T-helper 2 cell treated with Interferon-gamma antibody and Interleukin-4, amounts not matched to agents 5 μg/mL and 100 μg/mL, for 36 hours (primary cell): ENCODE results near the gene CEBPZ.
"Not testable (repeated sequence)": the region's sequence is repeated elsewhere in the genome, so short reads cannot be mapped to it uniquely, and the experiment has no call there.

Source experiments
- DNase-seq: peaks from one replicate; pipeline ENCODE4 v3.0.0; 2021; ENCODE audit warnings: low spot score
- H3K27ac Mint-ChIP-seq: one replicate; pipeline ENCODE4 v1.8.0; 2021; ENCODE audit warnings: mild to moderate bottlenecking, mixed read lengths
- H3K27me3 Mint-ChIP-seq: one replicate; pipeline ENCODE4 v1.8.0; 2021; ENCODE audit warnings: low read depth, mixed read lengths
- H3K36me3 Mint-ChIP-seq: one replicate; pipeline ENCODE4 v1.8.0; 2021; ENCODE audit warnings: low read depth, mixed read lengths
- H3K4me1 Mint-ChIP-seq: one replicate; pipeline ENCODE4 v1.8.0; 2021; ENCODE audit warnings: low read depth, mixed read lengths
- H3K4me3 Mint-ChIP-seq: one replicate; pipeline ENCODE4 v1.8.0; 2022; ENCODE audit warnings: mild to moderate bottlenecking, moderate library complexity, mixed read lengths
- H3K9me3 Mint-ChIP-seq: one replicate; pipeline ENCODE4 v1.8.0; 2021; ENCODE audit warnings: mixed read lengths

CEBPZ gene

GRCh38 chr2:37205071-37205661 lies 26.2 kb downstream of the CEBPZ start:
- H3K27me3 Mint-ChIP-seq, DNase-seq, H3K27ac Mint-ChIP-seq, H3K4me3 Mint-ChIP-seq: not testable (repeated sequence)
- Mint-ChIP-seq H3K9me3 (peaks cover 63% of the 10 kb centered on the region), H3K36me3 (peaks cover 92% of the 10 kb centered on the region), H3K4me1 (peaks cover 11% of the 10 kb centered on the region)

- Mint-ChIP-seq H3K4me1 (peaks cover 18% of the 10 kb centered on the region), H3K27me3 (no peaks in the 10 kb centered on the region), H3K9me3 (peaks cover 48% of the 10 kb centered on the region), H3K4me3 (no peak overlapping the region), H3K27ac (no peak overlapping the region), H3K36me3 (peaks cover 83% of the 10 kb centered on the region)
- DNase-seq: no peak
Measured at GRCh38 chr2:37203708-37204107, 27.7 kb downstream of the CEBPZ start.

GRCh38 chr2:37201766-37202165 lies 29.6 kb downstream of the CEBPZ start:
- H3K27me3 Mint-ChIP-seq: no peaks in the 10 kb centered on the region
- H3K4me3 Mint-ChIP-seq: no peak overlapping the region
- peak overlapping the region; percentile 31 for H3K27ac Mint-ChIP-seq
- H3K36me3 Mint-ChIP-seq: peaks cover 67% of the 10 kb centered on the region
- H3K4me1 Mint-ChIP-seq: peaks cover 26% of the 10 kb centered on the region
- peak; percentile 50 for DNase-seq
- H3K9me3 Mint-ChIP-seq: peaks cover 29% of the 10 kb centered on the region

- Mint-ChIP-seq H3K36me3 (peaks cover 64% of the 10 kb centered on the region), H3K27ac (no peak overlapping the region), H3K9me3 (peaks cover 23% of the 10 kb centered on the region), H3K4me3 (no peak overlapping the region), H3K27me3 (no peaks in the 10 kb centered on the region), H3K4me1 (peaks cover 26% of the 10 kb centered on the region)
- DNase-seq: no peak
Measured at GRCh38 chr2:37201208-37201607, 30.2 kb downstream of the CEBPZ start.

- H3K4me1 Mint-ChIP-seq: peaks cover 26% of the 10 kb centered on the region
- H3K27ac Mint-ChIP-seq: no peak overlapping the region
- DNase-seq: no peak
- H3K4me3 Mint-ChIP-seq: no peak overlapping the region
- H3K27me3 Mint-ChIP-seq: no peaks in the 10 kb centered on the region
- H3K9me3 Mint-ChIP-seq: peaks cover 3% of the 10 kb centered on the region
- H3K36me3 Mint-ChIP-seq: peaks cover 41% of the 10 kb centered on the region
Measured at GRCh38 chr2:37198681-37199065, 32.7 kb downstream of the CEBPZ start.

- Mint-ChIP-seq H3K4me3 (peak within 1 kb of the TSS; percentile 96), H3K27ac (peak within 1 kb of the TSS; percentile 97), H3K36me3 (peaks cover 23% of the 10 kb centered on the region), H3K27me3 (no peaks in the 10 kb centered on the region), H3K4me1 (peaks cover 20% of the 10 kb centered on the region), H3K9me3 (no peaks in the 10 kb centered on the region)
- peak; percentile 85 for DNase-seq
Measured at GRCh38 chr2:37196320-37197195, 34.8 kb downstream of the CEBPZ start, which contains the start of gene CEBPZOS. Gene CEBPZOS, plus strand, starts transcription at chr2:37196496. Its CDS starts 3,209 bp downstream, at chr2:37199705.

GRCh38 chr2:37195862-37196319 lies 35.5 kb downstream of the CEBPZ start:
- not testable (repeated sequence) for H3K27me3 Mint-ChIP-seq, DNase-seq, H3K9me3 Mint-ChIP-seq
- Mint-ChIP-seq H3K4me1 (peaks cover 15% of the 10 kb centered on the region), H3K27ac (peak overlapping the region; percentile 97), H3K36me3 (peaks cover 18% of the 10 kb centered on the region), H3K4me3 (peak overlapping the region; percentile 96)

GRCh38 chr2:37192551-37192950 lies 38.8 kb downstream of the CEBPZ start:
- H3K27ac Mint-ChIP-seq: no peak overlapping the region
- peaks cover 4% of the 10 kb centered on the region for H3K27me3 Mint-ChIP-seq
- H3K36me3 Mint-ChIP-seq: peaks cover 6% of the 10 kb centered on the region
- no peaks in the 10 kb centered on the region for H3K9me3 Mint-ChIP-seq
- H3K4me3 Mint-ChIP-seq: no peak overlapping the region
- DNase-seq: no peak
- peaks cover 9% of the 10 kb centered on the region for H3K4me1 Mint-ChIP-seq

GRCh38 chr2:37191747-37192146 lies 39.6 kb downstream of the CEBPZ start:
- Mint-ChIP-seq H3K36me3 (peaks cover 4% of the 10 kb centered on the region), H3K27ac (no peak overlapping the region), H3K4me1 (peaks cover 4% of the 10 kb centered on the region), H3K9me3 (no peaks in the 10 kb centered on the region), H3K4me3 (no peak overlapping the region), H3K27me3 (peaks cover 8% of the 10 kb centered on the region)
- no peak for DNase-seq

- peaks cover 1% of the 10 kb centered on the region for H3K36me3 Mint-ChIP-seq
- no peak for DNase-seq
- H3K9me3 Mint-ChIP-seq: no peaks in the 10 kb centered on the region
- H3K27ac Mint-ChIP-seq: no peak overlapping the region
- H3K4me3 Mint-ChIP-seq: no peak overlapping the region
- H3K27me3 Mint-ChIP-seq: peaks cover 10% of the 10 kb centered on the region
- peaks cover 4% of the 10 kb centered on the region for H3K4me1 Mint-ChIP-seq
Measured at GRCh38 chr2:37191253-37191652, 40.1 kb downstream of the CEBPZ start.

GRCh38 chr2:37190290-37190689 lies 41.1 kb downstream of the CEBPZ start:
- Mint-ChIP-seq H3K4me1 (peaks cover 4% of the 10 kb centered on the region), H3K4me3 (no peak overlapping the region), H3K27ac (no peak overlapping the region), H3K9me3 (no peaks in the 10 kb centered on the region), H3K36me3 (no peaks in the 10 kb centered on the region), H3K27me3 (peaks cover 15% of the 10 kb centered on the region)
- DNase-seq: no peak

- no peak overlapping the region for H3K27ac Mint-ChIP-seq
- peaks cover 4% of the 10 kb centered on the region for H3K4me1 Mint-ChIP-seq
- H3K27me3 Mint-ChIP-seq: peaks cover 20% of the 10 kb centered on the region
- H3K4me3 Mint-ChIP-seq: no peak overlapping the region
- no peaks in the 10 kb centered on the region for H3K36me3 Mint-ChIP-seq
- no peaks in the 10 kb centered on the region for H3K9me3 Mint-ChIP-seq
- DNase-seq: no peak
Measured at GRCh38 chr2:37189452-37190153, 41.8 kb downstream of the CEBPZ start.

- H3K36me3 Mint-ChIP-seq: no peaks in the 10 kb centered on the region
Measured at GRCh38 chr2:37188570-37188969, 42.8 kb downstream of the CEBPZ start, which contains the start of gene SULT6B1. Gene SULT6B1, minus strand, starts transcription at chr2:37188670. Its CDS starts 30 bp downstream, at chr2:37188640.

More at GRCh38 chr2:37188570-37188969, 42.8 kb downstream of the CEBPZ start, which contains the start of gene SULT6B1:
- peaks cover 4% of the 10 kb centered on the region for H3K4me1 Mint-ChIP-seq
- H3K4me3 Mint-ChIP-seq: no peak within 1 kb of the TSS
- DNase-seq: no peak
- H3K9me3 Mint-ChIP-seq: no peaks in the 10 kb centered on the region
- peaks cover 23% of the 10 kb centered on the region for H3K27me3 Mint-ChIP-seq
- no peak within 1 kb of the TSS for H3K27ac Mint-ChIP-seq
